T-helper 2 cell treated with Interferon-gamma antibody and Interleukin-4, amounts not matched to agents 5 μg/mL and 100 μg/mL, for 36 hours (primary cell): ENCODE data around the gene GBA2.

Experiments used
- DNase-seq: peaks from one replicate; pipeline ENCODE4 v3.0.0; 2021; ENCODE audit warnings: low spot score
- H3K27ac Mint-ChIP-seq: one replicate; pipeline ENCODE4 v1.8.0; 2021; ENCODE audit warnings: mild to moderate bottlenecking, mixed read lengths
- H3K27me3 Mint-ChIP-seq: one replicate; pipeline ENCODE4 v1.8.0; 2021; ENCODE audit warnings: low read depth, mixed read lengths
- H3K36me3 Mint-ChIP-seq: one replicate; pipeline ENCODE4 v1.8.0; 2021; ENCODE audit warnings: low read depth, mixed read lengths
- H3K4me1 Mint-ChIP-seq: one replicate; pipeline ENCODE4 v1.8.0; 2021; ENCODE audit warnings: low read depth, mixed read lengths
- H3K4me3 Mint-ChIP-seq: one replicate; pipeline ENCODE4 v1.8.0; 2022; ENCODE audit warnings: mild to moderate bottlenecking, moderate library complexity, mixed read lengths
- H3K9me3 Mint-ChIP-seq: one replicate; pipeline ENCODE4 v1.8.0; 2021; ENCODE audit warnings: mixed read lengths

GBA2 gene

GRCh38 chr9:35776018-35776417, 27.0 kb upstream of the GBA2 start:
- H3K4me3 Mint-ChIP-seq, result no peak overlapping the region
- no peak overlapping the region for H3K27ac Mint-ChIP-seq
- H3K4me1 Mint-ChIP-seq, result no peaks in the 10 kb centered on the region
- DNase-seq, result no peak
- no peaks in the 10 kb centered on the region for H3K9me3 Mint-ChIP-seq
- H3K36me3 Mint-ChIP-seq, result peaks cover 7% of the 10 kb centered on the region
- H3K27me3 Mint-ChIP-seq, result no peaks in the 10 kb centered on the region

- H3K9me3 Mint-ChIP-seq, result no peaks in the 10 kb centered on the region
- H3K36me3 Mint-ChIP-seq, result peaks cover 2% of the 10 kb centered on the region
- no peaks in the 10 kb centered on the region for H3K4me1 Mint-ChIP-seq
- no peak overlapping the region for H3K4me3 Mint-ChIP-seq
- H3K27ac Mint-ChIP-seq, result no peak overlapping the region
- DNase-seq, result no peak
- no peaks in the 10 kb centered on the region for H3K27me3 Mint-ChIP-seq
Measured at GRCh38 chr9:35774907-35775635, 26.0 kb upstream of the GBA2 start.

GRCh38 chr9:35771943-35772342, 22.9 kb upstream of the GBA2 start:
- Mint-ChIP-seq H3K4me1 (no peaks in the 10 kb centered on the region), H3K27ac (no peak overlapping the region), H3K9me3 (no peaks in the 10 kb centered on the region), H3K27me3 (no peaks in the 10 kb centered on the region), H3K4me3 (no peak overlapping the region), H3K36me3 (no peaks in the 10 kb centered on the region)
- no peak for DNase-seq

- Mint-ChIP-seq H3K27ac (no peak overlapping the region), H3K9me3 (no peaks in the 10 kb centered on the region), H3K36me3 (no peaks in the 10 kb centered on the region), H3K4me1 (no peaks in the 10 kb centered on the region), H3K27me3 (no peaks in the 10 kb centered on the region), H3K4me3 (no peak overlapping the region)
- DNase-seq, result no peak
Measured at GRCh38 chr9:35771534-35771933, 22.5 kb upstream of the GBA2 start.

- no peaks in the 10 kb centered on the region for H3K27me3 Mint-ChIP-seq
- no peak overlapping the region for H3K27ac Mint-ChIP-seq
- no peaks in the 10 kb centered on the region for H3K4me1 Mint-ChIP-seq
- no peak overlapping the region for H3K4me3 Mint-ChIP-seq
- no peaks in the 10 kb centered on the region for H3K9me3 Mint-ChIP-seq
- H3K36me3 Mint-ChIP-seq, result no peaks in the 10 kb centered on the region
- no peak for DNase-seq
Measured at GRCh38 chr9:35771075-35771433, 22.0 kb upstream of the GBA2 start.

- Mint-ChIP-seq H3K4me3 (no peak overlapping the region), H3K4me1 (no peaks in the 10 kb centered on the region), H3K36me3 (no peaks in the 10 kb centered on the region), H3K27ac (no peak overlapping the region), H3K9me3 (no peaks in the 10 kb centered on the region), H3K27me3 (no peaks in the 10 kb centered on the region)
- DNase-seq, result no peak
Measured at GRCh38 chr9:35769763-35770162, 20.7 kb upstream of the GBA2 start.

GRCh38 chr9:35767458-35767857, 18.4 kb upstream of the GBA2 start:
- no peaks in the 10 kb centered on the region for H3K36me3 Mint-ChIP-seq
- H3K27ac Mint-ChIP-seq, result no peak overlapping the region
- no peaks in the 10 kb centered on the region for H3K27me3 Mint-ChIP-seq
- no peak for DNase-seq
- H3K4me1 Mint-ChIP-seq, result no peaks in the 10 kb centered on the region
- no peak overlapping the region for H3K4me3 Mint-ChIP-seq
- no peaks in the 10 kb centered on the region for H3K9me3 Mint-ChIP-seq

GRCh38 chr9:35766997-35767396, 18.0 kb upstream of the GBA2 start:
- Mint-ChIP-seq H3K27ac (no peak overlapping the region), H3K4me1 (no peaks in the 10 kb centered on the region), H3K36me3 (no peaks in the 10 kb centered on the region), H3K9me3 (no peaks in the 10 kb centered on the region), H3K27me3 (no peaks in the 10 kb centered on the region), H3K4me3 (no peak overlapping the region)
- no peak for DNase-seq

- Mint-ChIP-seq H3K36me3 (peaks cover 6% of the 10 kb centered on the region), H3K27me3 (no peaks in the 10 kb centered on the region), H3K27ac (no peak overlapping the region), H3K4me1 (peaks cover 12% of the 10 kb centered on the region), H3K9me3 (no peaks in the 10 kb centered on the region), H3K4me3 (no peak overlapping the region)
- no peak for DNase-seq
Measured at GRCh38 chr9:35763803-35764202, 14.8 kb upstream of the GBA2 start.

GRCh38 chr9:35763181-35763580, 14.2 kb upstream of the GBA2 start:
- H3K4me3 Mint-ChIP-seq, result no peak overlapping the region
- DNase-seq, result no peak
- no peak overlapping the region for H3K27ac Mint-ChIP-seq
- no peaks in the 10 kb centered on the region for H3K9me3 Mint-ChIP-seq
- H3K36me3 Mint-ChIP-seq, result peaks cover 6% of the 10 kb centered on the region
- H3K4me1 Mint-ChIP-seq, result peaks cover 17% of the 10 kb centered on the region
- no peaks in the 10 kb centered on the region for H3K27me3 Mint-ChIP-seq

- no peak overlapping the region for H3K4me3 Mint-ChIP-seq
- no peak overlapping the region for H3K27ac Mint-ChIP-seq
- DNase-seq, result no peak
- H3K36me3 Mint-ChIP-seq, result peaks cover 11% of the 10 kb centered on the region
- H3K27me3 Mint-ChIP-seq, result no peaks in the 10 kb centered on the region
- peaks cover 31% of the 10 kb centered on the region for H3K4me1 Mint-ChIP-seq
- no peaks in the 10 kb centered on the region for H3K9me3 Mint-ChIP-seq
Measured at GRCh38 chr9:35760651-35761050, 11.6 kb upstream of the GBA2 start.

GRCh38 chr9:35759795-35760194, 10.8 kb upstream of the GBA2 start:
- Mint-ChIP-seq H3K36me3 (peaks cover 11% of the 10 kb centered on the region), H3K27ac (no peak overlapping the region), H3K4me3 (no peak overlapping the region), H3K27me3 (no peaks in the 10 kb centered on the region), H3K9me3 (no peaks in the 10 kb centered on the region), H3K4me1 (peaks cover 31% of the 10 kb centered on the region)
- DNase-seq, result no peak

- Mint-ChIP-seq H3K36me3 (peaks cover 11% of the 10 kb centered on the region), H3K9me3 (no peaks in the 10 kb centered on the region), H3K27me3 (no peaks in the 10 kb centered on the region), H3K4me1 (peaks cover 31% of the 10 kb centered on the region), H3K4me3 (peak overlapping the region; percentile 72), H3K27ac (peak overlapping the region; percentile 44)
- no peak for DNase-seq
Measured at GRCh38 chr9:35758475-35759050, 9.5 kb upstream of the GBA2 start.

GRCh38 chr9:35757892-35758275, 8.9 kb upstream of the GBA2 start:
- Mint-ChIP-seq H3K27ac (peak overlapping the region; percentile 68), H3K27me3 (no peaks in the 10 kb centered on the region), H3K4me3 (peak overlapping the region; percentile 97), H3K9me3 (no peaks in the 10 kb centered on the region), H3K4me1 (peaks cover 31% of the 10 kb centered on the region), H3K36me3 (peaks cover 16% of the 10 kb centered on the region)
- DNase-seq, result no peak
